ENCODE measurements around the gene SGSM1.
A peak's percentile ranks its signal among the peaks of the same experiment; 100 is the strongest.
"Not testable (repeated sequence)": the region's sequence is repeated elsewhere in the genome, so short reads cannot be mapped to it uniquely, and the experiment has no call there.

SGSM1 gene

GRCh38 chr22:24809331-24809730 lies 3.3 kb downstream of the SGSM1 start:
- DNase-seq: no peak

GRCh38 chr22:24810043-24810749 lies 4.2 kb downstream of the SGSM1 start:
- DNase-seq: no peak

- peak in 1 of 2 donors; percentile 44 for DNase-seq
Observed at GRCh38 chr22:24812950-24813775, 7.2 kb downstream of the SGSM1 start.

- DNase-seq: no peak
Observed at GRCh38 chr22:24813861-24814770, 8.1 kb downstream of the SGSM1 start.

- no peak for DNase-seq
Observed at GRCh38 chr22:24816806-24817205, 10.8 kb downstream of the SGSM1 start.

GRCh38 chr22:24819487-24819886 lies 13.5 kb downstream of the SGSM1 start:
- DNase-seq: no peak

GRCh38 chr22:24819911-24820461 lies 14.0 kb downstream of the SGSM1 start:
- no peak for DNase-seq

GRCh38 chr22:24822471-24822870 lies 16.5 kb downstream of the SGSM1 start:
- no peak for DNase-seq

- DNase-seq: no peak
Observed at GRCh38 chr22:24823787-24824186, 17.8 kb downstream of the SGSM1 start.

- no peak for DNase-seq
Observed at GRCh38 chr22:24824250-24824649, 18.2 kb downstream of the SGSM1 start.

- DNase-seq: no peak
Observed at GRCh38 chr22:24824915-24825314, 18.9 kb downstream of the SGSM1 start.

GRCh38 chr22:24826710-24827285 lies 20.8 kb downstream of the SGSM1 start:
- DNase-seq: no peak

GRCh38 chr22:24827296-24827695 lies 21.3 kb downstream of the SGSM1 start:
- no peak for DNase-seq

- no peak for DNase-seq
Observed at GRCh38 chr22:24830205-24830979, 24.4 kb downstream of the SGSM1 start.

- no peak for DNase-seq
Observed at GRCh38 chr22:24831687-24832086, 25.7 kb downstream of the SGSM1 start.

- DNase-seq: no peak
Observed at GRCh38 chr22:24833881-24834495, 28.0 kb downstream of the SGSM1 start.

- no peak for DNase-seq
Observed at GRCh38 chr22:24834845-24835570, 29.0 kb downstream of the SGSM1 start.

GRCh38 chr22:24836282-24836681 lies 30.3 kb downstream of the SGSM1 start:
- DNase-seq: no peak

GRCh38 chr22:24837517-24837916 lies 31.5 kb downstream of the SGSM1 start:
- not testable (repeated sequence) for DNase-seq

GRCh38 chr22:24841261-24841660 lies 35.2 kb downstream of the SGSM1 start:
- no peak for DNase-seq

GRCh38 chr22:24843048-24843447 lies 37.0 kb downstream of the SGSM1 start:
- DNase-seq: no peak
